Activated naive CD8-positive, alpha-beta T cell (primary cell): ENCODE data around the gene C10orf71.

ENCODE experiments used
- H3K27ac Mint-ChIP-seq: one replicate; pipeline ENCODE4 v1.8.0; 2021; ENCODE audit warnings: mixed read lengths
- H3K27me3 Mint-ChIP-seq: one replicate; pipeline ENCODE4 v1.8.0; 2021; ENCODE audit warnings: mixed read lengths
- H3K36me3 Mint-ChIP-seq: one replicate; pipeline ENCODE4 v1.8.0; 2021; ENCODE audit warnings: mixed read lengths
- H3K4me1 Mint-ChIP-seq: one replicate; pipeline ENCODE4 v1.8.0; 2021; ENCODE audit warnings: low read depth, mixed read lengths
- H3K4me3 Mint-ChIP-seq: one replicate; pipeline ENCODE4 v1.8.0; 2021; ENCODE audit warnings: mild to moderate bottlenecking, mixed read lengths
- H3K9me3 Mint-ChIP-seq: one replicate; pipeline ENCODE4 v1.8.0; 2021; ENCODE audit warnings: low read depth, mixed read lengths

C10orf71 gene

GRCh38 chr10:49369216-49370162 lies 70.5 kb downstream of the C10orf71 start:
- Mint-ChIP-seq H3K9me3 (no peaks in the 10 kb centered on the region), H3K4me3 (no peak overlapping the region), H3K27ac (no peak overlapping the region), H3K27me3 (peaks cover 5% of the 10 kb centered on the region), H3K36me3 (no peaks in the 10 kb centered on the region), H3K4me1 (no peaks in the 10 kb centered on the region)

- Mint-ChIP-seq H3K36me3 (no peaks in the 10 kb centered on the region), H3K9me3 (no peaks in the 10 kb centered on the region), H3K4me3 (no peak overlapping the region), H3K27me3 (peaks cover 7% of the 10 kb centered on the region), H3K27ac (no peak overlapping the region), H3K4me1 (no peaks in the 10 kb centered on the region)
These were observed 71.5 kb downstream of the C10orf71 start for GRCh38 chr10:49370326-49371100.

DNA sequence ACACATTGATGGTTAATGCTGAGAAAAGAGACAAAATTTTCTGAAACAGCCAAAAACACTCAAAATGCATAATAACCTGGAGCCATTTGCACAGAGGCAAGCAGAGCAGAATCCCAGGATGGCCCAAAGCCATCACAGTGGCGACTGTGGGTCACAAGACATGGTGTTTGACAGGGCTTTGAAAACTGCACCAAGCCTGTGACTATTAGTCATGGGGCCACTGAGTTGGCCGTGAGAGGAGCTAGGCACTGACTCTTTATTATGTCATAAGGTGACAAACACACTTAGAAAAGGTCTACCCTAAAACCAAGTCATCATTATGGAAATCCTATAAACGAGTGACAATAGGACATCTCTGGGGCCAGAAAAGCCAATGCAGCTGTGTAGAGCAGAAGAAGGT lies 73.0 kb downstream of the C10orf71 start:
- Mint-ChIP-seq H3K9me3 (no peaks in the 10 kb centered on the region), H3K36me3 (no peaks in the 10 kb centered on the region), H3K4me3 (no peak overlapping the region), H3K27ac (no peak overlapping the region), H3K4me1 (no peaks in the 10 kb centered on the region), H3K27me3 (peaks cover 7% of the 10 kb centered on the region)

DNA sequence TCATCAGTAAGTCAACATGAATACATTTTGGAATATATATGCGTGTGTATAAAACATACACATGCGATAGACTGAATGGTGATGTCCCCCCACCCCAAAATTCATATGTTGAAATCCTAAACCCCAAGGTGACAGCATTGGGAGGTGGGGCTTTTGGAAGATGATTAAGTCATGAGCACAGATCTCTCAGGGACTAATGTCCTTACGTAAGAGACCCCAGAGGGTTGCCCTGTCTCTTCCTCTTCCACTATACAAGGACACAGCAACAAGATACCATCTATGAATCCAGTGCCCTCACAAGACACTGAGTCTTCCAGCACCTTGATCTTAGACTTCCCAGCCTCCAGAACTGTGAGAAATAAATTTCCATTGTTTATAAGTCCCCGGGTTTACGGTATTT lies 74.4 kb downstream of the C10orf71 start:
- Mint-ChIP-seq H3K4me1 (no peaks in the 10 kb centered on the region), H3K4me3 (no peak overlapping the region), H3K27ac (no peak overlapping the region), H3K27me3 (peaks cover 5% of the 10 kb centered on the region), H3K36me3 (no peaks in the 10 kb centered on the region), H3K9me3 (no peaks in the 10 kb centered on the region)

GRCh38 chr10:49374740-49375139 lies 75.8 kb downstream of the C10orf71 start:
- H3K27ac Mint-ChIP-seq, result no peak overlapping the region
- H3K9me3 Mint-ChIP-seq, result no peaks in the 10 kb centered on the region
- H3K36me3 Mint-ChIP-seq, result no peaks in the 10 kb centered on the region
- no peaks in the 10 kb centered on the region for H3K4me1 Mint-ChIP-seq
- H3K4me3 Mint-ChIP-seq, result no peak overlapping the region
- peaks cover 4% of the 10 kb centered on the region for H3K27me3 Mint-ChIP-seq

DNA sequence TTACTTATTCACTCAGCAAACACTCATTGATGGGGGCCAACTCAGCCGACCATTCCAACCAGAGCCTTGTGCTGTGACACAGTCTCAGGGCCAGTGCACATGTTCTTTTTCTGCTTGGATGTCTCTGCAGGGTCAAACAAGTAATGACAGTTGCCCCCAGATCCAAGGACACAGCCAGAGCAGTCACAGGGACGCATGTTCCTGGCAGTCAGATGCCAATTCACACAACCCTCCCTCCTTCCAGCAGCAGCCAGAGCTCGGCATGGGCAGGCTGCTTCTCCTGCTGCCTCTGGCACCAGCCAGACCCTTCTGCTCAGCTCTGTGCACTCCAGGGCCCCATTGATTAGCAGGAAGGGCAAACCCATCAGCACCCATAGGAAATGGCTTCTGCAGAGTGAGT lies 76.6 kb downstream of the C10orf71 start:
- Mint-ChIP-seq H3K9me3 (no peaks in the 10 kb centered on the region), H3K36me3 (no peaks in the 10 kb centered on the region), H3K27me3 (peaks cover 2% of the 10 kb centered on the region), H3K4me3 (no peak overlapping the region), H3K27ac (no peak overlapping the region), H3K4me1 (no peaks in the 10 kb centered on the region)
